Panc1 (cell line): ENCODE data around the gene ALDH2. TPM values are rescaled to one million over a fixed set of nuclear protein-coding genes. Genes with fewer than 3 reads are reported as not detected.

Experiments
- ATAC-seq: fragments of 200-7000 bp; cut with Tn5 transposase; 2 replicates; pipeline ENCODE4 v1.9.1; 2020; ENCODE audit warnings: mild to moderate bottlenecking, moderate library complexity
- BruUV-seq: library from RNA; stranded (reverse); fragments of 400-500 nt; replicated peaks from 2 replicates; lab custom pipeline; 2021; lab: Mats Ljungman, UMichigan
- CTCF ChIA-PET: fragments of 300-600 bp; sonication (Branson Sonifier 250); formaldehyde crosslinking; loops from one replicate; lab custom pipeline; 2022; ENCODE audit warnings: antibody characterized with exemption; lab: Charles Lee
- POLR2A ChIA-PET: fragments of 300-600 bp; sonication (Branson Sonifier 250); formaldehyde crosslinking; loops from one replicate; lab custom pipeline; 2022; ENCODE audit warnings: antibody characterized with exemption; lab: Charles Lee
- DNase-seq: peaks from one replicate; pipeline ENCODE4 v3.0.0-alpha.2; 2010; ENCODE audit warnings: low read depth, low spot score
- H3K27ac ChIP-seq: 2 replicates; pipeline ENCODE4 v1.5.1; 2011; ENCODE audit warnings: mild to moderate bottlenecking, low read length, inconsistent platforms
- H3K27me3 ChIP-seq: fragments of 200-500 bp; sonication (Bioruptor generic); 2 replicates; pipeline ENCODE4 v1.6.0; 2014; ENCODE audit warnings: low read length, inconsistent platforms; ENCODE audit not compliant: control insufficient read depth, insufficient read depth
- H3K36me3 ChIP-seq: fragments of 200-500 bp; sonication (Bioruptor generic); 2 replicates; pipeline ENCODE4 v1.5.1; 2014; ENCODE audit warnings: inconsistent platforms, mild to moderate bottlenecking, low read length, moderate library complexity; ENCODE audit not compliant: control insufficient read depth, insufficient read depth
- H3K4me1 ChIP-seq: 2 replicates; pipeline ENCODE4 v1.5.1; 2011; ENCODE audit warnings: inconsistent platforms, mild to moderate bottlenecking, low read length, moderate library complexity; ENCODE audit not compliant: control insufficient read depth, insufficient read depth
- H3K4me3 ChIP-seq, 2 experiments: 2 replicates each; pipeline ENCODE4 v1.5.1; 2011 to 2012; ENCODE audit warnings: low read depth in 2 of 2, low read length in 2 of 2, mild to moderate bottlenecking in 2 of 2, inconsistent platforms in 1 of 2, moderate library complexity in 1 of 2
- H3K9me3 ChIP-seq: fragments of 200-500 bp; sonication (Bioruptor generic); 2 replicates; pipeline ENCODE4 v1.5.1; 2014; ENCODE audit warnings: low read depth, mild to moderate bottlenecking, inconsistent platforms, low read length, moderate library complexity; ENCODE audit not compliant: control insufficient read depth, insufficient read depth
- CTCF ChIP-seq: fragments of 450-650 bp; IDR thresholded peaks from 2 replicates; pipeline ENCODE4 v1.5.1; 2017; ENCODE audit warnings: mild to moderate bottlenecking
- POLR2AphosphoS5 ChIP-seq: IDR thresholded peaks from 2 replicates; pipeline ENCODE4 v1.6.1; 2012; ENCODE audit warnings: mild to moderate bottlenecking, low read depth, low read length, moderate library complexity
- REST ChIP-seq, 2 experiments: IDR thresholded peaks; 2 replicates each; pipeline ENCODE4 v1.6.1; 2011 to 2012; ENCODE audit warnings: low read depth in 2 of 2, control low read depth in 1 of 2, low read length in 1 of 2, mild to moderate bottlenecking in 1 of 2, moderate library complexity in 1 of 2; ENCODE audit not compliant: insufficient read depth in 1 of 2
- SIN3A ChIP-seq: IDR thresholded peaks from 2 replicates; pipeline ENCODE4 v1.6.1; 2012; ENCODE audit warnings: low read depth, mild to moderate bottlenecking, low read length, moderate library complexity, borderline replicate concordance; ENCODE audit not compliant: insufficient read depth
- TCF7L2 ChIP-seq: IDR thresholded peaks from 2 replicates; pipeline ENCODE4 v1.6.1; 2011; ENCODE audit warnings: mild to moderate bottlenecking, low read depth, low read length, inconsistent platforms
- in situ Hi-C: cut with HindIII; loops from 2 replicates; pipeline ENCODE4 v1.10.0; 2016; ENCODE audit warnings: low sequenced_read_pairs, low pct_unique_long_range_greater_than_20kb
- intact Hi-C: fragments of 100-400 bp; cut with micrococcal nuclease; formaldehyde crosslinking; loops from one replicate; pipeline ENCODE4 v1.10.0; 2022; ENCODE audit not compliant: unreplicated experiment
- total RNA-seq: library from RNA; stranded (reverse); gene quantifications from one replicate; pipeline ENCODE4 v1.2.1, GENCODE V29; 2021; ENCODE audit not compliant: unreplicated experiment

Gene ALDH2
- total RNA-seq, 1 experiment from 2014 or later: 9.0 TPM

- Histone ChIP-seq H3K4me3 (no peak overlapping the region), H3K27ac (no peak overlapping the region), H3K36me3 (peaks cover 6% of the 10 kb centered on the region), H3K4me1 (no peaks in the 10 kb centered on the region), H3K9me3 (no peaks in the 10 kb centered on the region), H3K27me3 (no peaks in the 10 kb centered on the region)
- intact Hi-C loops (no loop called here), in situ Hi-C loops (no loop called here)
- ChIA-PET CTCF (no interaction called here), POLR2A (interaction anchor here (0.6 kb wide), 1 partner anchor 63 kb away, joined by 5 read pairs; the partner anchor contains the start of gene BRAP)
- ATAC-seq (no peak), DNase-seq (no peak)
- no TSS peak for BruUV-seq
- no peak for TF ChIP-seq CTCF
- TF ChIP-seq SIN3A: no peak
- TF ChIP-seq REST (IDR thresholded peaks at IDR 0.05; ENCODE audit: insufficient read depth in 1 of 2, low read depth in 2 of 2, low read length in 1 of 2): no peak
- no peak for TF ChIP-seq TCF7L2
- TF ChIP-seq POLR2AphosphoS5: no peak
Observed at GRCh38 chr12:111748151-111748672, 18.5 kb upstream of the ALDH2 start.

- no peaks in the 10 kb centered on the region for H3K9me3 ChIP-seq
- peaks cover 6% of the 10 kb centered on the region for H3K36me3 ChIP-seq
- intact Hi-C loops: no loop called here
- H3K4me1 ChIP-seq: no peaks in the 10 kb centered on the region
- no peaks in the 10 kb centered on the region for H3K27me3 ChIP-seq
- no TSS peak for BruUV-seq
- CTCF ChIA-PET: no interaction called here
- no peak overlapping the region for H3K4me3 ChIP-seq
- TF ChIP-seq SIN3A (no peak), TCF7L2 (no peak), REST (IDR thresholded peaks at IDR 0.05; ENCODE audit: insufficient read depth in 1 of 2, low read depth in 2 of 2, low read length in 1 of 2) (no peak), POLR2AphosphoS5 (no peak), CTCF (no peak)
- POLR2A ChIA-PET: no interaction called here
- H3K27ac ChIP-seq: no peak overlapping the region
- in situ Hi-C loops: no loop called here
- no peak for DNase-seq
- ATAC-seq: no peak
Observed at GRCh38 chr12:111748867-111749266, 17.9 kb upstream of the ALDH2 start.
